HG02970 (cell line): ENCODE data around the gene MEAF6.
"Not testable (repeated sequence)": the region's sequence is repeated elsewhere in the genome, so short reads cannot be mapped to it uniquely, and the experiment has no call there.

Experiments
- ATAC-seq: cut with Tn5 transposase; IDR thresholded peaks from one replicate; pipeline ENCODE4 v1.9.1; 2021; ENCODE audit warnings: mild to moderate bottlenecking, moderate library complexity, moderate number of reproducible peaks; ENCODE audit not compliant: unreplicated experiment, low FRiP score

The MEAF6 gene

GRCh38 chr1:37514350-37515184 lies at the start of gene MEAF6:
TSS of gene MEAF6 (minus strand) at chr1:37514766. CDS start at chr1:37514746, 20 bp downstream.
- ATAC-seq, result peak; percentile 92

- ATAC-seq, result no peak
Observed at GRCh38 chr1:37562984-37563383, 48.4 kb upstream of the MEAF6 start.

GRCh38 chr1:37561133-37562132 lies 46.9 kb upstream of the MEAF6 start:
- no peak for ATAC-seq

GRCh38 chr1:37560401-37561132 lies 46.0 kb upstream of the MEAF6 start:
- no peak for ATAC-seq

- ATAC-seq, result not testable (repeated sequence)
Observed at GRCh38 chr1:37559957-37560379, 45.4 kb upstream of the MEAF6 start.

GRCh38 chr1:37559080-37559479 lies 44.5 kb upstream of the MEAF6 start:
- no peak for ATAC-seq

GRCh38 chr1:37558411-37558810 lies 43.8 kb upstream of the MEAF6 start:
- ATAC-seq, result no peak

GRCh38 chr1:37557402-37557801 lies 42.8 kb upstream of the MEAF6 start:
- ATAC-seq, result no peak

- no peak for ATAC-seq
Observed at GRCh38 chr1:37556712-37557196, 42.2 kb upstream of the MEAF6 start, which contains the start of gene DNALI1. TSS of gene DNALI1 (plus strand) at chr1:37556940. CDS start at chr1:37556995, 55 bp downstream.

GRCh38 chr1:37553927-37554808 lies 39.6 kb upstream of the MEAF6 start, which contains the start of gene SNIP1:
TSS of gene SNIP1 (minus strand) at chr1:37554293. CDS start at chr1:37554229, 64 bp downstream.
- no peak for ATAC-seq

GRCh38 chr1:37553598-37553926 lies 39.0 kb upstream of the MEAF6 start:
- no peak for ATAC-seq

GRCh38 chr1:37549341-37549740 lies 34.8 kb upstream of the MEAF6 start:
- ATAC-seq, result no peak

- no peak for ATAC-seq
Observed at GRCh38 chr1:37545019-37545418, 30.5 kb upstream of the MEAF6 start.

GRCh38 chr1:37544530-37544929 lies 30.0 kb upstream of the MEAF6 start:
- no peak for ATAC-seq

GRCh38 chr1:37540036-37540785 lies 25.6 kb upstream of the MEAF6 start:
- ATAC-seq, result no peak

GRCh38 chr1:37539154-37539553 lies 24.6 kb upstream of the MEAF6 start:
- not testable (repeated sequence) for ATAC-seq

- no peak for ATAC-seq
Observed at GRCh38 chr1:37537378-37537777, 22.8 kb upstream of the MEAF6 start.

- ATAC-seq, result no peak
Observed at GRCh38 chr1:37533317-37534093, 18.9 kb upstream of the MEAF6 start.
